NCI-H2196 (cell line): ENCODE results near the gene NR5A2.

Source experiments
- DNase-seq: peaks from one replicate; lab custom pipeline; 2025; ENCODE audit not compliant: unreplicated experiment; lab: John Stamatoyannopoulos, UW

NR5A2 gene

DNA sequence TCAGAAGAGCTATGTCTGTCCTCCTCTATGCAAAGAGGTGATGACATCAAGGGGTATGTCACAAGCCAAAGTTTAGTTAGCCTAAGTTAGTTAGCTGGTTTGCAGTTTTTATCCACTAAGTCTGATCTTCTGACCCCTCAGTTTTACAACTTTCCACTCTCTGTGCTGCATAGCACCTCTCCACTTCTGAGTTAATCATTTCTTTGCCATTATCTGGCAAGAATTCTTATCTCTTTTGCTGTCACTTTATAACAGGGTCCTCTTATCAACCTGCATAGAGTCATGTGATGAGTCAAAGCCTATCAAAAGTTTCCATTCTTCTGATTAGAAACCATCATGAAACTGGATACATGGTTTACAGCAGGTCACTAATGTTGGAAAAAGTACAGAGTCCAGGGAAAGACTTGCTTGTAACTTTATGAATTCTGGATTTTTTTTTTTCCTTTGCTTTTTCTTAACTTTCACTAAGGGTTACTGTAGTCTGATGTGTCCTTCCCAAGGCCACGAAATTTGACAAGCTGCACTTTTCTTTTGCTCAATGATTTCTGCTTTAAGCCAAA, at the start of gene NR5A2:
NR5A2 (plus strand) TSS at position 447 of the 560 bp plus-strand sequence. CDS start 138 bp downstream, outside the sequence.
- no peak for DNase-seq

DNA sequence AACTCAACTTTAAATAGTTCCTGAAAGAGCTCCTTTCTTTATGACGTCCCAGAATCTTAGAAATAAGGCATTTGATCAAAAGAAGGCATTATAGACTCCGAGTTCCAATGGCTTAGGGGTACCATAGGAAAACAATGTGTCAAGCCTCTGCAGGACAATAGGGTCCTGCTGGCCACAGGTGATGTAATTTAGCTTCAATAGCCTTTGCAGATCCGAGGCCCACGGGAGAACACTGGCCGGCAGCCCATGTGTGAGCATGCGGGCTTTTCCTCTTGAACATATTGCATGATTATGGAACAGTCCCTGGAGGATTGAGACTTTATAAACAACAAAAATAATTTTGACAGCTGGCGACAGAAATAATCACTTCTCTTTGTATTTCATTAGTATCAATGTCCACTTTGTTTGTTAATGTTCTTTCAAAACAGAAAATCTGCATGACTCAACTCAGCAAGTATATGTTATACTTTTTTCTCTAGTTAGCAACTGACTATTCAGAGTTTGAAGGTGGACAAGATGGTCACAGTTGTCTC, 49.0 kb upstream of the NR5A2 start:
- no peak for DNase-seq

- DNase-seq = no peak
Measured at GRCh38 chr1:199979071-199979470, 48.4 kb upstream of the NR5A2 start.

- DNase-seq = no peak
Measured at GRCh38 chr1:199981584-199981983, 45.9 kb upstream of the NR5A2 start.

GRCh38 chr1:199982606-199983005, 44.9 kb upstream of the NR5A2 start:
- no peak for DNase-seq

DNA sequence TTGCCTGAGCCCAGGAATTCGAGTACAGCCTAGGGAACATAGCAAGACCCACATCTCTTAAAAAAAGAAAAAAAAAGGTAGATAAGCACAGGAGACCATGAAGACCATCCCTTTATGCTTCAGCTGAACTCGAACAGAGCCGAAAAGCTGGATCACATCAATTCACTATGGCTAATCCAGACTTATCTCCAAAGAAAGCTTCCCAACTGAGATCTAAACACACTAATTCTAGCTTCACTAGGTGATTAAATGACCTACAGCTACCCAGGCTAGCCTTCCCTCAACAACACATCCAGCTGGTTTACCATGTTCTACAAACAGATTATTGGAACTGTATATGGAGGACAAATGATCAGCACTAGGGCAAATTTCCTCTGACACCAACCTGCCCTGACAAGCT, 44.0 kb upstream of the NR5A2 start:
- DNase-seq = no peak

DNA sequence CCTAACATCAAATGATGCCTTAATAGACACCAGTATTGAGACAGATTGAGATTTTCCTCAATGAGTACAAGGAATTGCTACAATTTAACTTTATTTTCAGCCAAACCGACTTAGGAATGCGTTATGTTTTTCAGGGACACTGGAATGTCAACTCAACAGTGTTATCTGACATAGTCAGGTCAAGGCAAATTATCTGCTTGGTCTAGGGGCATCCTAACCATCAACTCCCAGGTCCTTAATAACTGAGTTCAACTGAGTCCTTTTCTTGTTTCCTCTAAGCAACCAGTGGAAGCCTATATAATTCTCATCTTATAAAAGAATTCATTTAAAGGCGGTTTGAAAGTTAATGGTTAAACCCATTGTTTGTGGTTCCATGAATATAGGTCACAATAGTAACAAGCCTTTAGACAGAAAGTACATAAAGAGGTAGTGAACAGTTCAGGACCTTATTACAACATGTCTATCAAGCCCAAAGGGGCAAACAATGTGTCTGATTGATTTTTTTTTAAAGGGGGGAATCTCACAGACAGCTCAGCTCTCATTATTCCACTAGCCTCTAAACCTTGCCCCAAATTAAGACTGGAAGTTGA, 32.3 kb upstream of the NR5A2 start:
- DNase-seq = no peak

DNA sequence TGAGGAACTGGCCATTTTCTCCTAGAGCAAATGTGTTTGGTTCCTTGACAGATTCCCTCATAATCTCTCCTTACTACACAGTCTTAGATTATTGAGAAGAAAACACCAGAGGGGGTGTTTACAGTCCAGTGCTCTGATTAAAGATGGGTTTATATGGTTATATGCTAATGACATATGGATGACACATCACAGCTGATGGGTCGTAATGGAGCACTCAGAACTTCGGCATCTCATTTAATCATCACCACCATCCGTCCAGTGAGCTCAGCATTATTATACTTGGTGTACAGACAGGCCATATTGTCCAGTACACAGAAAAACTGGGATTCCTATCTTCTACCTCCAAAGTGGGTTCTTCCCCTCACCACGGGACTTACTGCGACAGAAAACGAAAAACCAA, 22.3 kb upstream of the NR5A2 start:
- DNase-seq = no peak

GRCh38 chr1:200006711-200007110, 20.8 kb upstream of the NR5A2 start:
- no peak for DNase-seq

GRCh38 chr1:200015811-200016210, 11.7 kb upstream of the NR5A2 start:
- no peak for DNase-seq

GRCh38 chr1:200021577-200022238, 5.8 kb upstream of the NR5A2 start:
- DNase-seq = no peak

- no peak for DNase-seq
Measured at GRCh38 chr1:200022239-200022804, 5.2 kb upstream of the NR5A2 start.

GRCh38 chr1:200028586-200029034, 1.1 kb downstream of the NR5A2 start:
- no peak for DNase-seq

DNA sequence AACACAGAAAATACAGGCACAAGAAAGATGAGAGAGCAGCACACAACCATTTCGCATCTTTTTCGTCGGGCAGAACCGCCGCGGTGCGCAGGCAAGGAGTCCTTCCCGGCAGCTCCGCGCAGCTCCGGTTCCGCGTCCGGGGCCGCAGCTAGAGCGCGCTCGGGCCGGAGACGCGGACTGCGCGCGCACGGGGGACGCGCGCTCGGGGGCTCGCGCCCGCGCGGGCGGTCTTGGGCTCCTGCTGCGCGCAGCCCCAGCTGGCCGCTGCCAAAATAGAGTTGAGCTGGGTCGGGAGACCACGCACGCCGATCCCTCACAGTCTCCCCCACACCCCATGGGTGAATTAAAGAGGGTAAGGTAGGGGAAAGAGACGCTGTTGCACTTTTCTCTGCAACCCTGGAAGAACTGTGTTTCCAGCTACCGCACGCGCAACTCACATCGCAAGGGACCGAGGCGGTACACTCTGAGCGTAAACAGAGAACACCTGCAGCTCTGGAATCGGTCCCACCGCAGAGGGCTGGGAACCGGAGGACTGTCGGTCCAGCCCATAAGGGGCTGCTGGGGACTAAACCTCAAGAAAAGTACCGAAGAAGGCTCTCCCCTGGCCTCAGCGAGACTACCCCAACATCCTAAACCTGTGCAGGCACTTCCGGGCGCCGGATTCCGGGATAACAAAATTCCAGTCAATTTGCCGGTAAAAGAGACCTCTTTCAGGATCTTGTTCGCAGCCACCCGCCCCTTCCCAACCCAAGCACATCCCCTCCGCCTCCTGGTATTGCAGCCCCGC, 1.7 kb downstream of the NR5A2 start:
- peak; percentile 32 for DNase-seq

DNA sequence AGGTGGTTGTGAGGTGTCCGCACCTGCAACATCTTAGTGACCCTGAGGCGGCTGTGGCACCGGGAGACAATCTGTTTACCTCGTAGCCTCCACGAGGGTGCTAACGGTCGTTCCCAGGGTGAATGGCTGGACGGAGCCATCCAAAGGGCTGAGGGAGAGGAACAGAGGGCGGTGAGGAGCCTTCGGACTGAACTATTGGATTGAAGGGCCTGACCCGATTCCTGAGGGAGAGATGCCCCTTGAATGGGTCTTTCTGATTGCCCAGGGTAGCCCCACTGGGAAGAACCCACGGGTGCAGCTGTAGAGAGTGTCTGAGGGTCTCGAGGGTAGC, 2.3 kb downstream of the NR5A2 start:
- no peak for DNase-seq

- no peak for DNase-seq
Measured at GRCh38 chr1:200030791-200031190, 3.3 kb downstream of the NR5A2 start.

GRCh38 chr1:200033511-200034261, 6.2 kb downstream of the NR5A2 start:
- DNase-seq = no peak

DNA sequence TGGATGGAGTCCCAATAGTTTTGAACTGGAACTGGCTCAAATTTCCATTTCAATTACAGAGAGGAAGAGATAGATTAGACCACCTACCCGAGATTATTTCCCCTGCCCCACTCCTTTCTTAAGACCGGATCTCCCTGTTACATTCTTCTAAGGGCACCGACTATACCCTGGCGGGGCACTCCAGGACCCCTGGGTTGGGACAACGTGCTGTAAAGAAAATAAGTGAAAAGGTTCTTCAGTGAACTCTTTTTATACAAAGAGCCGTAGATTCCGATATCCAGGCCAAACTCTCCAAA, 6.7 kb downstream of the NR5A2 start:
- no peak for DNase-seq

DNA sequence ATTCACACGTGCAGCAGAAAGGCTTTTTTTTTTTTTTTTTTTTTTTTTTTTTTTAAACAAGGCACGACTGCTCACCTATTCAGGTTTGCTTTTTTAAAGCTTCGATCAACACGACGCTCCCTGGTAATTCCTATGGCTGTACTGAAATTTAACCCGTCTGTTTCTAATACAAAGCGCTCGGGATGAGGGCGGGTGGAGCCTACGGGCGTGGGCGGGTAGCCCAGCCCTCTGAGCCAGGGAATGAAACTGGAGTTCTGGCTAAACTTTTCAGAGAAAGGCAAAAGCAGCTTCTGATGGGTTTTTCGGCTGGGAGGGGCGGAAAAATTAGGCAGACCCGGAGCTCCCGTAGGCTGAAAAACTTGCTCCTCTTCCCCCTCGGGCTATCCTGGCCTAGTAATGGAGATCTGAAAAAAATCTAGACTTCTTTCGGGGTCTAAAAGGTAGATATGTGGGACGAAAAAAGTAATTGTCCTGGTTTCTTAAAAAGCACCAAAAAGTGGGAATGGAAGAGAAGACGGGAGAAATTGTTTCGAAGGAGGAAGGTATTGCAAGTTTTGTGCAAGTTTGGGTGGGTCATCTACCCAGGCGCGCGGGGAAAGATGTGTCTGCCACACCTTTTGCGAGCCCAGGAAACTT, 7.4 kb downstream of the NR5A2 start:
- DNase-seq = no peak

GRCh38 chr1:200035397-200035955, 8.0 kb downstream of the NR5A2 start:
- no peak for DNase-seq
